Measurements from ENCODE around the gene PHACTR3.

GRCh38 chr20:59701236-59701635 lies 96.9 kb downstream of the PHACTR3 start:
- TF ChIP-seq CTCF (IDR thresholded peaks at IDR 0.05; ENCODE audit: low read length), result no peak
- no peak for TF ChIP-seq EZH2 (optimal IDR thresholded peaks at IDR 0.05; ENCODE audit: low read depth, low read length)

Measured in MM.1S (cell line).